ENCODE measurements around the gene WDR70.

- TF ChIP-seq EZH2 (IDR thresholded peaks at IDR 0.05; ENCODE audit: low read length, unreplicated experiment): no peak
- no peak for TF ChIP-seq CTCF (conservative IDR thresholded peaks at IDR 0.05; ENCODE audit: low read depth, low read length)
- no peak for TF ChIP-seq EZH2phosphoT487 (IDR thresholded peaks at IDR 0.05; ENCODE audit: borderline replicate concordance, low read length)
Measured at GRCh38 chr5:37738057-37738691, 359.1 kb downstream of the WDR70 start.
